ENCODE measurements around the gene GIPC1.
"Not testable (repeated sequence)": the region's sequence is repeated elsewhere in the genome, so short reads cannot be mapped to it uniquely, and the experiment has no call there.

Gene GIPC1, protein sequence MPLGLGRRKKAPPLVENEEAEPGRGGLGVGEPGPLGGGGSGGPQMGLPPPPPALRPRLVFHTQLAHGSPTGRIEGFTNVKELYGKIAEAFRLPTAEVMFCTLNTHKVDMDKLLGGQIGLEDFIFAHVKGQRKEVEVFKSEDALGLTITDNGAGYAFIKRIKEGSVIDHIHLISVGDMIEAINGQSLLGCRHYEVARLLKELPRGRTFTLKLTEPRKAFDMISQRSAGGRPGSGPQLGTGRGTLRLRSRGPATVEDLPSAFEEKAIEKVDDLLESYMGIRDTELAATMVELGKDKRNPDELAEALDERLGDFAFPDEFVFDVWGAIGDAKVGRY

DNA sequence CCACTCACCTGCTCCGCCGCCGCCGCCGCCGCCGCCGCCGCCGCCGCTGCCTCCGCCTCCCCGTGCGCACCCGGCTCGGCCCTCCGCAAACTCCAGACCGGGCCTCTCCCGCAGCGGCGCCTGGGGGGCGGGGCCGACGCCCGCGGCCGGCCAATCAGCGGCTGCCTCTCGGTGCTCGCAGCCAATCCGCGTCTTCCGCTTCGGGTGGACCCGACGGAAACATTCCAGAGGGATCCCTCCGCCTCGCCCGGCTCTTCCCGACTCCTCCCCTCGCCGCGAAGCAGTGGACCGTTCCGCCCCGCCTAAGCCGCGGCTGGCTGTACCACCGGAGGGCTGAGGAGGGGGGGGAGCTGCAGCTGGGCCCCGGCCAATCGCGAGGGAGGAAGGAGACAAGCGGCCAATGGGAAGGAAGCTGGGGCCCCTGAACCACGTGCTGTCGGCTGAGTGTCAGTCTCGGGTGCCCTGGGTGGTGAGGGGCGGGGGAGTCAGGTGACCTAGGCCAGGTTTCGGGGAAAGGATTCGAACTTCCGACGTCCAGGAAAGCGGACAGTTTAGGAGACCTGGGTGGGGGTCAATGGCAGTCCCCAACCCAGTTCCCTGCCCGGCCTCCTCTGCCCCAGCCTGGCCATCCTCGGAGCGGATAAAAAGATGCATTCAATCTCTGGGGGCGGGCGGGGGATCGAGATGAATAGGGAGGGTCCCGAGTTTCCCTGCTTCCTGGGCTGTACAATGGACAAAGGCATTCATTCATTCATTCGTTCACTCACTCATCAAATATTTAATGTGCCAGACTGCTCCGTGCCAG is at the start of gene GIPC1:
Gene GIPC1, minus strand, starts transcription at position 99 of the 805 bp plus-strand sequence. CDS start 13,151 bp downstream, outside the sequence.
- H3K27ac ChIP-seq, result peak within 1 kb of the TSS; percentile 87
- CTCF ChIA-PET, result interaction anchor here (1.9 kb wide), 1 partner anchor 10 kb away, joined by 9 read pairs; no protein-coding TSS in a partner anchor
- TF ChIP-seq, protein P1, sequence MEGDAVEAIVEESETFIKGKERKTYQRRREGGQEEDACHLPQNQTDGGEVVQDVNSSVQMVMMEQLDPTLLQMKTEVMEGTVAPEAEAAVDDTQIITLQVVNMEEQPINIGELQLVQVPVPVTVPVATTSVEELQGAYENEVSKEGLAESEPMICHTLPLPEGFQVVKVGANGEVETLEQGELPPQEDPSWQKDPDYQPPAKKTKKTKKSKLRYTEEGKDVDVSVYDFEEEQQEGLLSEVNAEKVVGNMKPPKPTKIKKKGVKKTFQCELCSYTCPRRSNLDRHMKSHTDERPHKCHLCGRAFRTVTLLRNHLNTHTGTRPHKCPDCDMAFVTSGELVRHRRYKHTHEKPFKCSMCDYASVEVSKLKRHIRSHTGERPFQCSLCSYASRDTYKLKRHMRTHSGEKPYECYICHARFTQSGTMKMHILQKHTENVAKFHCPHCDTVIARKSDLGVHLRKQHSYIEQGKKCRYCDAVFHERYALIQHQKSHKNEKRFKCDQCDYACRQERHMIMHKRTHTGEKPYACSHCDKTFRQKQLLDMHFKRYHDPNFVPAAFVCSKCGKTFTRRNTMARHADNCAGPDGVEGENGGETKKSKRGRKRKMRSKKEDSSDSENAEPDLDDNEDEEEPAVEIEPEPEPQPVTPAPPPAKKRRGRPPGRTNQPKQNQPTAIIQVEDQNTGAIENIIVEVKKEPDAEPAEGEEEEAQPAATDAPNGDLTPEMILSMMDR (conservative IDR thresholded peaks at IDR 0.05; ENCODE audit: low read depth), result no peak
- peak; percentile 100 for DNase-seq (ENCODE audit: low spot score)
- POLR2A ChIA-PET (ENCODE audit: low non-redundant PET), result interaction anchor here (0.6 to 1.6 kb wide), 7 partner anchors 8 to 40 kb away, joined by 3 to 6 read pairs (median 3); partner anchors contain the start of gene DNAJB1

DNA sequence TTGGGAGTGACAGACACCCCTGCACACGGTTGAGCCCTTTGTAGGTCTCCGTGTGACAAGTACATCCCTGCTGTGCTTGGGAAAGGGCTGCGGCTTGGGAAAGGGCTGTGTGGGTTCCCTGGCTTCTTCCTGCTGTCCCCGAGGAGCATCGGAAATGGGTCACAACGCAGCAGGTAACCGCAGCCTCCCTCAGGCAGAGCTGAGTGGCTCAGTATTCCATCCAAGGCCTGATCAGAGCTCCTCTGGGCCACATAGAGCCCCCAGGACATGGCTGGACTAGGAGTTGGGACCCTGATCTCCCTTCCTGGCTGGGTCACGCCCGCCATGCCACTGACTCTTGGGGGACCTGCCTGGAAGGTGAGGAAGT is 49.8 kb upstream of the GIPC1 start:
- CTCF ChIA-PET, result interaction anchor here (0.7 kb wide), 1 partner anchor 8 kb away, joined by 3 read pairs; no protein-coding TSS in a partner anchor
- DNase-seq (ENCODE audit: low spot score), result no peak
- peak overlapping the region; percentile 94 for H3K27ac ChIP-seq
- TF ChIP-seq, protein P1 (conservative IDR thresholded peaks at IDR 0.05; ENCODE audit: low read depth), result no peak
- POLR2A ChIA-PET (ENCODE audit: low non-redundant PET), result no interaction called here

DNA sequence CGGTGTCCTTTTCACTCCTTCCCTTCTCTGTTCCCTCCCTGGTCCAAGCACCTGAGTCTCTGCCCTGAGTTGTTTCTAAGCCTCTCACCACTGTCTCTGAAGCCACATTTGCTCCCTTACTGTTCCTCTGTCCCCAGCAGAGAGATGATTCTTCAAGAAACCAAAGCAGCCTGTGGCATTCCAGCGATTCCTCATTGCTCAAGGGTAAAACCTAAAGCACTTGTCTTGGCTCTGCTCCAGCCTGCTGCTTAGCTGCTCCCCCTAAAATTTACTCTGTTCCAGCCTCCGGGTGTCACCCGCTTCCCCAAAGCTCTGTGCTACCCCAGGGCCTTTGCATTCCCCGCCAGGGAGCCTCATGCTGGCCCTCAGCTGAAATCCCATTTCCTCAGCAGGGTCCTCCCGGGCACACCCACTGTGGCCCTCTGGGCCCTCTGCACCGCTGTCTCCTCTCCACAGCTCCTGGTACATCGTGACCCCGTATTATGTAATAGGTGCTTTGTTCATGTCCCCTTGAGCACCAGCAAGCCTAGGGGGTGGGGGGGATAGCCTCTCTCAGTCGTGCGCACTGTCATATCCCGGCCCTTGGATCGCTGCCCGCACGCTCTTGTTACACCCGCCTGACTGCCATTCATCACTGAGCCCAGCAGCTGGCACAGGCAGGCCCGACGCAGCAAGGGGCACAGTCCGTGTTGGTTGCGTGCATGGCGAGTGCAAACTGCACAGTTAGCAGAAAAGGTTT is 49.2 kb upstream of the GIPC1 start:
- POLR2A ChIA-PET (ENCODE audit: low non-redundant PET), result no interaction called here
- peak overlapping the region; percentile 94 for H3K27ac ChIP-seq
- no peak for DNase-seq (ENCODE audit: low spot score)
- CTCF ChIA-PET, result no interaction called here
- TF ChIP-seq, protein P1 (conservative IDR thresholded peaks at IDR 0.05; ENCODE audit: low read depth), result no peak

DNA sequence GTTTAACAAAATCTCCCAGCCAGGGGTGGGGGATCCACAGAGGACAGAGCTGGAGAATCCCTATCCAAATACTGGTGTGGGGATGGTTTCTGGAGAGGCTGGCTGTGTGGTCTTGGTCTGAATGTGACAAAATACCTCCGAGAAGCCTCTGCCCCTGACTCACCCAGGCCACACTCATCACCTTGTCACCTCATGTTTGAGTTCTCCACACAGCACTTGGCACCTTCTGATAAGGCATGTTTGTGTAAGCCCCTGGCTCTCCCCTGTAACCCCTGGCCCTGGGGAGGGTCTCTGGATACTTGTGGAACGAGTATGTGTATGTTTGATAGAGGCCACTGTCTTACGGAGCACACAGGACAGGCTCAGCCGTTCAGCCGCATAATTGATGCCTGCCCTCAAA is 48.1 kb upstream of the GIPC1 start:
- no peak for DNase-seq (ENCODE audit: low spot score)
- CTCF ChIA-PET, result interaction anchor here (0.5 kb wide), 1 partner anchor 34 kb away, joined by 3 read pairs; no protein-coding TSS in a partner anchor
- peak overlapping the region; percentile 94 for H3K27ac ChIP-seq
- POLR2A ChIA-PET (ENCODE audit: low non-redundant PET), result no interaction called here
- TF ChIP-seq, protein P1 (conservative IDR thresholded peaks at IDR 0.05; ENCODE audit: low read depth), result no peak

DNA sequence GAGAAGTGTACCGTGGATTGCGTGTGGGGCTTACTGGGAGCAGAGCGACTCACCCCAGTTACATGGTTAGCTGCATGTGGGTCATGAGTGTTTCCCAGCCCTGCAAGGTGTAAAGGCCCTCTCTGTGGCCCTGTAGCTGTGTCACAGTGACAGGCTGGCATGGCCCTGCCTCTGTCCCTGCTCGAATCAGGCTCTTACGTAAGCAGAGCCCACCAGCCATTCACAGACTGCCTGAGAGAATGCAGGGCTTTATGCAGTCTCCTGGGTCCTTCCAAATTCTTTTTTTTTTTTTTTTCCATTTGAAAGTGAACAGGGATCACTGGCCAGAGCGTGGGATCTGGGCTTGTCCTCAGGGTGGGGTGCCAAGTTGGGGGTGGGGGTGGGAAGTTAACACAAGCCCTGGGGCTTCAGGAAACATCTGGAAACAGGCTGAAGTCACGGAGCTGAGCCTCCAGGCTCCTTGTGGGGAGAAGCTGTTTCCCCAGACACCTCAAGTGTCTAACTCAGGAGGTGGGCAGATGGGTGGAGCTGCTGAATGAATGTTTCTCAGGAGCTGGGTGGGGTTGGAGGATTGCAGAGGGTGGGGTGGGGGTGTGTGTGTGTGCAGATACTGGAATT is 46.9 kb upstream of the GIPC1 start:
- H3K27ac ChIP-seq, result peak overlapping the region; percentile 94
- TF ChIP-seq, protein P1 (conservative IDR thresholded peaks at IDR 0.05; ENCODE audit: low read depth), result no peak
- peak; percentile 81 for DNase-seq (ENCODE audit: low spot score)
- ChIA-PET CTCF (interaction anchor here (1.0 kb wide), 1 partner anchor 9 kb away, joined by 3 read pairs; no protein-coding TSS in a partner anchor), POLR2A (ENCODE audit: low non-redundant PET) (interaction anchor here (0.7 to 1.1 kb wide), 2 partner anchors 25 to 114 kb away, joined by 3 to 5 read pairs; partner anchors contain the start of gene DNAJB1)

DNA sequence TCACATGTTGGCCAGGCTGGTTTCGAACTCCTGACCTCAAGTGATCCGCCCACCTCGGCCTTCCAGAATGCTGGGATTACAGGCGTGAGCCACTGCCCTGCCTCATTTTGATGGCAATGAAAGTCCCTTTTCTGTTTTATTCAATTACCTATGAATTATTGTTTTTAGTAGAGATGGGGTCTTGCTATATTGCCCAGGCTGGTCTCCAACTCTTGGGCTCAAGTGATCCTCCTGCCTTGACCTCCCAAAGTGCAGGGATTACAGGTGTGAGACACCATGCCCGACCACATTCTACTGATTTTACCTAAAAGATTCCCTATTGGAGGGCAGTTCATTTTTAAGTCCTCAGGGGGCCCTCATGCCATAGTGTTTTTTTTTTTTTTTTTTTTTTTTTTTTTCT is 46.1 kb upstream of the GIPC1 start:
- POLR2A ChIA-PET (ENCODE audit: low non-redundant PET); CTCF ChIA-PET; DNase-seq (ENCODE audit: low spot score): not testable (repeated sequence)
- peak overlapping the region; percentile 94 for H3K27ac ChIP-seq

Data from RWPE1 (cell line).